HuH-7.5 (cell line): Measurements from ENCODE around the gene ANKRD55.
"Not testable (repeated sequence)": the region's sequence is repeated elsewhere in the genome, so short reads cannot be mapped to it uniquely, and the experiment has no call there.

ENCODE experiments used
- DNase-seq: peaks from one replicate; pipeline ENCODE4 v3.0.0; 2011; ENCODE audit warnings: low spot score

The ANKRD55 gene

DNA sequence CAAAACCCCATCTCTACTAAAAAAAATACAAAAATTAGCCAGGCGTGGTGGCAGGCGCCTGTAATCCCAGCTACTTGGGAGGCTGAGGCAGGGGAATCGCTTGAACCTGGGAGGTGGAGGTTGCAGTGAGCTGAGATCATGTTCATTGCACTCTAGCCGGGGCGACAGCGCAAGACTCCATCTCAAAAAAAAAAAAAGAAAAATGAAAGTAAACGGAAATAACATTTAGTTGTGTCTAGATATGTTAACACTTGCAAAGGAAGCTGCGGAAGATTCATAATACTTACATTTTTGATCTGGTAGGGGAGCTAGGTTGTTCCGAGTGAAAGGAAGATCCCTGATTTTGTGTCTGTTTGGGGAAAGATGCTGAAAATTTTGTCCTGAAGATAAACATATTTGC lies 130.9 kb downstream of the ANKRD55 start:
- not testable (repeated sequence) for DNase-seq

DNA sequence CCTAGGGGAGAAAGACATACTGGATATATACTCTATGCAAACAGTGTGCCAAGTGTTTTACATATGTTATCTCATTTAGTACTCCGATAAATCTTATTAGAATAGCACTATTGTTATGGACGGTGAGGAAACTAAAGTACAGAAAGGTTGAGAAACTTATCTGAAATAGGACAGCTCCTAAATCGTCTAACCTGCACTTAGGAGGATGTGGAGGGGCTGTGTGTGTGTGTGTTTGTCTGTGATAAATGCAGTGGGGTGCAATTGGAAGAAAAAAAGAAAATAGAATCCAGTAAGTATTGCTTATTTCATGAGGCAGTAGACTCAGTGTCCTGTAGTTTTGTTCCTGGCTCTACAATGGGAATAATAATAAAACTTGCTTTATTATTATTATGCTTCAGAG lies 131.9 kb downstream of the ANKRD55 start:
- DNase-seq = no peak

DNA sequence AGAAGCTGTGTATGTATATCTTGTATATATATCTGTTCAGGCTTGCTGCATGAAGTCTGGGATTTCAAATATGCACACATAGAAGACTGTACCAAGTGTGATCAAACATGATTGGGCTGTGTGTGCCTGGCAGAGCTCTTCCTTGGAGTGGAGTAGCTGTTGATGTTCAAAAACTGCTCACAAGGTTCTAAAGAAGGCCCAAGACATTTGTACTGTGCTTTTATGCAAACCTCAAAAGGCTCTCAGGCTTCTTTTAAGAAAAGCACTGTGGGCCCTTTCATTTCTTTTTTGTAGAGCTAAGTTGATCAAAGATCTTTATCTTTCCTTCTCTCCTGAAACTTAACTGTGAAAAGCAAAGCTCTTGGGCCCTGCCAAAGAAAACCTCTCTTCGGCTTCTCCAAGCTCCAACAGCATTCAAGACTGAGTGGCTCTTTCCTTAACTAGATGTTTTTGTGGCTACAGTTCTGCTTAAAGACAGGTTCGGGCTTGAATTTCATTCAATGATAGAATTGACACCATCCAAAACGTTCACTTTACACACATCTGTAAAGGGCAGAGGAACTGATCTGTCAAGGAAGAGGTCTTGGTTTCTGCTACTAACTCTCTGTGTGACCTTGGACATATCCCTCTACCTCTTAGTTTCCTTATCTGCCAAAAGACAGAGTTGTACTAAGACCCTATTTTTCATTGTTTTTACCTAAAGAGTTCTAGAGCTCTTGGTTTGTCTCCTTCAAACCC lies 132.5 kb downstream of the ANKRD55 start:
- no peak for DNase-seq

DNA sequence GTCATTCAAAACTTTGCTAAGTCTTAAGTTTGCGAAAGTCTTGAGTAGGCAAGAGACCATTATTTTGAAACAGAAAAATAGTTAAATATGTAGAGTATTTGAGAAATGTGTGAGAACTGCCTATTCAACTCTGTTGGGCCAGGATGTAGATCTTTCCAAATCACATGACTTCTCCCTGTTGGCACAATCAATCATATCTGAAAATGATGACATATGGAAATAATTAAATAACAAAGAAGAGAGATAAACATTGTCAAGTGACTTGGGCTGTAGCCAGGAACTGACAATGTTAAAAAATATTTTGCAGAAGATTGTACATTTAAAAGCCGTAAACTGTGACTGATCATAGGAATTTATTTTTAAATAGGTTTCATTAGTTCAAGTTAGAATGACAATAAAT lies 133.8 kb downstream of the ANKRD55 start:
- no peak for DNase-seq

DNA sequence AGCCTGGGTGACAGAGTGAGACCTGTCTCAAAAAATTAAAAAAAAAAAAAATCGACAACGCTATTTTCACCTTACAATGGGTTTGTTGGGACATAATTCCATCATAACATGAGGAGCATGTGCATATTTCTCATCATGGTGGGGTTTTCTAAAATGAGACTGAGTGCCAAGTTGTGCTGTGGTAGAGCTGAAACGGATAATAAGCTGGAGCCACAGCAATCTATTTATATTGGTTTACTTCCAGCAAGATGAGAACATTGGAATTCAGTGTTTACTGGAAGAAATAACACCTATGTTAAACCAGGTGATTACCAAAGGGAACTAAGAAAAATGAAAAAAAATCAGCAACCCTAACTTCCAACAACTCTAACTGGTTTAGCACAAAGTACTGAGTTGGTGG lies 136.1 kb downstream of the ANKRD55 start:
- DNase-seq = no peak

DNA sequence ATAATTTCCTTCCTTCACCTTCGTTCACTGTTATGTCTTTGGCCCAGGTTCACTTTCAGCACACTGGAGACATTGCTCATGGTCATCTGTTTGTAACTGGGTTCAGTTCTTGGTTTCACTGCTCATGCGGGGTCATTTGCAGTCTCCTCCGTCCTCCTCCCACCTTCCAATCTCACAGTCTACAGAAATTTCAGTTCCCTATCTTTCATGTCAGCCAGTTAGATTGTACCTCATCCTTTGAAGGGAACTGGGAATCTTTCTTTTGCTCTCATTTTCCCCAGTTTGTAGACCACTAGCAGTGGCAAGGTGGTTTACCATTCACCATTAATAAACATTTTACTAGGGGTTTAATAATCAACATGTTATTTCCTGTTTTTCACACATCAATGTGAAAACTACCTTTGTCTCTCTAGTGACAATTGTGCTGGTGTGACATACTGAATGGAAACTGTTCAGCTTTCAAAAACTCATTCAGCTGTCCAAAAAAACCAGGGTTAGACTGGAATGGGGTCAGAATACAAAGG lies 137.5 kb downstream of the ANKRD55 start:
- DNase-seq = no peak

DNA sequence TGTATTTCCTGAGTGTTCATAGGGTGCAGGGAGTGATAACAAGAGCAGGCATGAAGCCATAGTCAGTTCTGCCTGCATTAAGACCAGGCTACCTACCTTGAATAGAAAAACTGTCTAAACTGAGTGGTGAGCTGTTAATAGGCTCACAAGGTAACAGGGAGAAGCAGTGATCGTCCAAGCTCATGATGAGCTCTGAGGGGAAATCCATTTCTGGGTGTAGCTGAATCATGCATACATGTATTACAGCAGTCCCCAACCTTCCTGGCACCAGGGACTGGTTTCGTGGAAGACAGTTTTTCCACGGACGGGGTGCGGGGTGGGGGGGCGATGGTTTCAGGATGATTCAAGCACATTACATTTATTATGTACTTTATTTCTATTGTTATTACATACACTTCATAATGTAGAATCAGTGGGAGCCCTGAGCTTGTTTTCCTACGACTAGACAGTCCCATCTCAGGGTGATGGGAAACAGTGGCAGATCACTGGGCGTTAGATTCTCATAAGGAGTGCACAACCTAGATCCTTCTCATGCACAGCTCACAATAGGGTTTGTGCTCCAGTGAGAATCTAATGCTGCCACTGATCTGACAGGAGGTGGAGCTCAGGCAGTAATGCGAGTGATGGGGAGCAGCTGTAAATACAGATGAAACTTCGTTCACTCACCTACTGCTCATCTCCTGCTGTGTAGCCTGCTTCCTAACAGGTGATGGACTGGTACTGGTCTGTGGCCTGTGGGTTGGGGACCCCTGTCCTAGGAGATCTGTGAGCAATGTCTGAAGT lies 138.4 kb downstream of the ANKRD55 start:
- no peak for DNase-seq

DNA sequence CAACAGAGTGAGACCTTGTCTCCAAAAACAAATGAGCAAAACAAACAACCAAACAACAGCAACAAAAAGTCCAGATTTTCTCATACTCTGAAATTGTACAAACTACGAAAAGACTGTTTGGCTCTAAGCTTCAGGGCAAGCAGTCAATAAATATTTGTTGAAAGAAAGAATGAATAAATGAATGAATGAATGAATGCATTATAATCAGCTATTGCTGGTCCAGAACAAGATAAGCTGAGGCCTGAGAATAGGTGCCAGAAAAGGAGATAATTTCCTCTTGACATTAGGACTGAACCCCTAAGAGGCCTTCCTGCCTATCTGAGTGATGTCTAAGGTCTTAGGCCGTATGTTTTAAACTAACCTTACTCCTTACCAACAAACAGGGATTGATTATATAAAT lies 139.2 kb downstream of the ANKRD55 start:
- no peak for DNase-seq

DNA sequence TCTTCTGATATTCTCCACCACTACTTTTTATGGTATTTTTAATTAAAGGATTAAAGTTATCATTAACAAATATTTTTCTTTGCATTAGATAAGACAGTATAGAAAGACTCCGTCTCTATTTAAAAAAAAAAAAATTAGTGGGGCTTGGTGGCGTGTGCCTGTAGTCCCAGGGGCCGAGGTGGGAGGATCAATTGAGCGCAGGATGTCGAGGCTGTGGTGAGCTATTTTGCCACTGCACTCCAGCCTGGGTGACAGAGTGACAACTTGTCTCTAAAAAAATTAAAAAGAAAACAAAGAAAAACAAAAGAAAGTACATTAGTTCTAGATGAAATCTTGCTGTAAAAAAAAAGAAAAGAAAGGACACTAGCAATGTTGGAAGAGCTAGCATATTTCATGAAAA lies 141.0 kb downstream of the ANKRD55 start:
- DNase-seq = no peak

DNA sequence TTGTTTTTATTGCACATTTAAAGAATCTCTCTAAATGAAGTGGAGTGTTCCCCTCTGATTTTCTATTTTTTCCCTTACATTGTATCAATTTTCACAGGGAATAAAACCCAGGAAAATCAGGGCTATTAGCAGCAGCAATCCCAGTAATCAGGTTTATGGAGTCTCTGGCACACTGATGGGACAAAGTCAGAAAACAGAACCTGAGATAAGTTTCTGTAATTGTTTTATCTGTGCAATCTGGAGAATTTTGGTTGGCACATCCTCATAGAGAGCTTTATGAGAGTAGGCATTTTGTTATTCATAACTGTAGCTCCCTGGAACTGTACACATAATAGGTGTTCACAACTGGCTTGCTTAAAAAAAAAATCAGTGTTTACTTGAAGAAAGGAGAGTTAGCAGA lies 141.5 kb downstream of the ANKRD55 start:
- no peak for DNase-seq

DNA sequence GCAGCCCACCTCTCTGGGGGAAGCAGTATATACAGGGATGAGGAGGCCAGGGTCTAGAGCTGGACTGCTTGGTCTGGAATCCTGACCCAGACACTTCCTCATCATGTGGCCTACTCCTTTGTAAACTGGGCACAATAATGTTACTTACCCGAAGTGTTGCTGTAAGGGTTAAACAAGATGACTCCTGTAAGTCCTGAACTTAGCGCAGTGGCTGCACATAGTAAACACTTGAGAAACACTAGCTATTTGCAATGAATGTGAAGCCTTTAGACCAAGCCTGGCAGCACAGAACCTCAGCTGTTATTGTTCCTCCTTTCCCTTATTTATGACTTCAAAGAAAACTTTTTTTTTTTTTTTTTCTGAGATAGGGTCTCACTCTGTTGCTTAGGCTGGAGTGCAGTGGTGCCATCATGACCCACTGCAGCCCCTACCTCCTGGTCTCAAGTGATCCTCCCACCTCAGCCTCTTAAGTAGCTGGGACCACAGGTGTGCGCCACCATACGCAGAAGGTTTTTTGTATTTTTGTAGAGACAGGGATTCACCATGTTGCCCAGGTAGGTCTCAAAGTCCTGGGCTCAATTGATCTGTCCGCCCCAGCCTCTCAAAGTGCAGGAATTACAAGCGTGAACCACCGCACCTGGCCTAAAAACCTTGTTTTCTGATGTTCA lies 142.2 kb downstream of the ANKRD55 start:
- no peak for DNase-seq

DNA sequence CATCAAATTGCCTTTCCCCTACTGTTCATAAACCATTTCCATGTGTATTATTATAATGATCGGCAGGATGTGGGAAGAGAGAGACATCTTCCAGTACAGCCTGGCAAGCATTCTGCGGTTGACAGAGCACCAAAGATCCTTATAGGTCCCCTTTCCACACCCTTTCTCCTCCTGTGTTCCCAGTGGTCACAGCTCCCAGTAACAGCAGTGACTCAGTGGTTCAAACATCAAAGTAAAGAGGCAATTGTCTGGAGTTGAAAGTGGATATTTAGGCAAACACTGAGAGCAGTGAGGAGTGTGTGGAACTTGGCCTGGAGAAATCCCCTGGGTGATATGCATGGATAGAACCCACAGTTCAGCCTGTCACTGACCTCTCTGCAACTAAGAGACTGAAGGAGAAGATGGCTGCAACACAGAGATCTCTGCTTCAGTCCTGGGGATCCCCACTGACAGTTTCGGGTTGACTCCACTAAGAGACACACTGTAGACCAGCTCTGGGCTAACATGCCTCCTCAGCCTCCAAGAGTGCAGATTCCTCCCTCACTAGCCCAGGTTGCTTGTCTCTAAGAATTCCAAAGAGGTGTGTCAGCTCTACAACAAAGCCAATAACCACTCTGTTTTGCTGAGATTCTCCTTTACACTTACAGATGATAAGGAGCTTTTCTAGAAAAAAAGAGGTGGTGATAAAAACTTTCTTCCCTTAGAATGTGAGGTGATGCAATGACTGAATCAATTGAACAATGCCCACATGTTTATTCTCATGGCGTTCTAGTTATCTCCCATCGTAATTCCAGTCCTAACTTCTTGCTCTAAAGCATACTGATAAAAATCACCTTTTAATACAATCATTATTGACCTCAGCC lies 143.9 kb downstream of the ANKRD55 start:
- DNase-seq = no peak

DNA sequence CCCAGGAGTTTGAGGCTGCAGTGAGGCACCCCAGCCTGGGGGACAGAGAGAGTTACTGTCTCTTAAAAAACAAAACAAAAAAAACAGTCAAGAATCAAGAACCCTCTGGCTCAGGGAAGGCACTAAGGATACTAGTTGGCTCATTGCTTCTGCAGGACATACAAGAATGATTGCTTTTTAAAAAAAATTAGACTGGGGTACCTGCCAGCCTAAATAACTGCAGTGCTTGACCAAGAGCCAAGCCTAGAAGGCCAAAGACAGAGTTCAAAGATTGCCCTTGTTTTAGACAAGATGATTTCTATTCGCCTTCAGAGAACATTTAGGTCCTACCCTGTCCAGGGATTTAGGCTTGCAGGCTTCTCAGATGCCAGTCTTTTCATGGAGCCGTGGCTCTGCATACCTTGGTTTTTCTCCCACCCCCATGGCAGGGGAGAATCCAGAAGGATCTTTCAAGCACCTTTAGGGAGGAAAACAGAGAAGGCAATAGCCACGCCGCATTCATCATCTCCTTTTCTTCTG lies 144.6 kb downstream of the ANKRD55 start:
- no peak for DNase-seq

DNA sequence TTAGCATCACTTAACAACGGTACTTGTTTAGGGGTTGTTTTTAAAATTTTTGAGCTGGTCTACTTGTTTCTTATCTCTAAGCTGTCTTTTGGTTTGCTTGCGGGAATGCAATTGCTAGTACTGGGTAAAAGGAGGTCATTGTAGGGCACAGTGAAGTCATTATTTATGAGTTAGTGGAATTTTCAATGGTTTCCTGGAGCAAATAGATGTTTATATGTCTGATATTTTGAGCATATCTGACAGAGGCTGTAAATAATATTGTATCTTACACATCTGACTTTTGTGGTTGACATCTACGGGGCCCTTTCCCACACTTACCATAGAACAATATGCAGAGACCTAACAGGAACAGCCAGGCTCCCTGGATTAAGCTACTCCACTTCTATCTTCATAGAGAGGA lies 147.9 kb downstream of the ANKRD55 start:
- DNase-seq = no peak

DNA sequence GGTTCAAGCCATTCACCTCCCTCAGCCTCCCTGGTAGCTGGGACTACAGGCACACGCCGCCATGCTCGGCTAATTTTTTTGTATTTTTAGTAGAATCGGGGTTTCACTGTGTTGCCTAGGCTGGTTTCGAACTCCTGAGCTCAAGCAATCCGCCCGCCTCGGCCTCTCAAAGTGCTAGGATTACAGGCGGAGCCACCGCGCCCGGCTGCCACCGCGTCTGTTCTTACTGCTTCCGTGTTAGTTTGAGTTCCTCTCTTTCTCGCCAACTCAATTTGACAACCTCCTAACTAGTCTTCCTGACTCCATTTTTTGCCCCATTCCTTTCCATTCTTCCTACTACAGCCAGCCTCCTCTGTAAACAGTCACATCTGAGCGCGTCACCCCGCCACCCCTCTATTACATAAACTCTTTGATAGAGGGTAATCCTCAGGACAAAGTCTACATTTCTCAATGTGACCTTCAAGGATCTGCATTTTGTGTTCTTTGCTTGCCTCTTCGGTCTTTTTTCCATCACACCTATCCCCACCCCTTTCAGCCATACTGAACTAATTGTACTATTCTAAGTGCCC lies 149.8 kb downstream of the ANKRD55 start:
- no peak for DNase-seq

DNA sequence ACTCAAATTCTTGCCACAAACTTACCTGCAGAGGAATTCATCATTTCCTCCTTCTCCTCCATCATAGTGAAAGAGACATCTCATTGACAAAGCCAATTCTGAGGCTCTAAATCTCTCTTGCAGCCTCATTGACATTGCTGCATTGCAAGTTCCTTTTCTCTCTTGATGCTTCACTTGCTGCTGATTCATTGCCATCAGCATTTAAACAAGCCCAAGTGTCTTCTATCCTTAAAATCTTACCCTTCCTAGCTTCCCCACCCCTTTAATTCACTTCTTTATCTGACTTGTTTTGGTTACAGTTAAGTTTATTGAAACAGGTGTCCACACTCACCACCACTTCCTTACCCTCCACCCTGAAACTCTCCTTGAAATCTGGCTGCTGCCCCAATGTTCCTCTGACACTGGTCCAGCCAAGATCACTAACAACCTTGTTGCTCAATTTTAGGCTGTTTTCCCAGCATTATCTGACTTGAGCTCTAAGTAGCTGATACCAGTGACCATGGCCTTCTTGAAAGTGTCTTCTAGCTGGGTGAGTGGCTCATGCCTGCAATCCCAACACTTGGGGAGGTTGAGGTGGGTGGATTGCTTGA lies 152.0 kb downstream of the ANKRD55 start:
- not testable (repeated sequence) for DNase-seq

DNA sequence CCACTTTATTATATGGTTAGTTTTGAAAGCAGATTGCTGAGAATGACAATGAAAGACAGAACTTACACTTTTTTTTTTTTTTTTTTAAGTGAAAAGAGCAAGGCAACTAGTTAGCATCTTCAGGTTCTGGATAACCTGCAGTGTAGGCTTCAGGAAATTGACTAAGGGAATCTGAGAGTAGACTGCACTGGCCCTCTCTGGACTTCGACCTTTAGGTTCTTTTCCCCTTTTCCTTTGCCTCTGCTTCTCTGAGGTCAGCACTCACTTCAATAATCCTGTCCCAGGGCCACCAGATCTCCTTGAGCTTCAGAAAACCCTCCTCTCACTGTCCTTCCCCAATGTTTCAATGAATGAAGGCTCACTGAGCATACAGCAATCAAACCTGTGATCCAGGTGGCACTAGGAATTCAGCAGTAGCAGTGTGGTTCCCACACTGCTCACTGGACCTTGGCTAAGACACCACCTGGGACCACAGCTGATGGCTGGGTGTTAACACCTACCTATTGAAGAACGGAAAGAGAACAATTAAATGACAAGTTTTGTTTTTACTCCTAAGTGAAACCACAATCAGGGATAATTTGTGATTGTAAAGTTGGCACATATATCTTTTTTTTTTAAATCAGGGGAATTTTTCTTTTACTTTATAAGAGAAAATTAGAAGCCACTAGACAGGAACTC lies 152.6 kb downstream of the ANKRD55 start:
- DNase-seq = no peak

DNA sequence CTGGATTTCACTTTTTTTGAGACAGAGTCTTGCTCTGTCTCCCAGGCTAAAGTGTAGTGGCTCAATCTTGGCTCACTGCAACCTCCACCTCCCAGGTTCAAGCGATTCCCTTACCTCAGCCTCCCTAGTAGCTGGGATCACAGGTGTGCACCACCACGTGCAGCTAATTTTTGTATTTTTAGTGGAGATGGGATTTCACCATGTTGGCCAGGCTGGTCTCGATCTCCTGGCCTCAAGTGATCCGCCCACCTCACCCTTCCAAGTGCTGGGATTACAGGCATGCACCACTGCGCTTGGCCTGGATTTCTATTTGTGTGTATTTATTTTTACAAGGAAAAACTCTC lies 154.0 kb downstream of the ANKRD55 start:
- not testable (repeated sequence) for DNase-seq

DNA sequence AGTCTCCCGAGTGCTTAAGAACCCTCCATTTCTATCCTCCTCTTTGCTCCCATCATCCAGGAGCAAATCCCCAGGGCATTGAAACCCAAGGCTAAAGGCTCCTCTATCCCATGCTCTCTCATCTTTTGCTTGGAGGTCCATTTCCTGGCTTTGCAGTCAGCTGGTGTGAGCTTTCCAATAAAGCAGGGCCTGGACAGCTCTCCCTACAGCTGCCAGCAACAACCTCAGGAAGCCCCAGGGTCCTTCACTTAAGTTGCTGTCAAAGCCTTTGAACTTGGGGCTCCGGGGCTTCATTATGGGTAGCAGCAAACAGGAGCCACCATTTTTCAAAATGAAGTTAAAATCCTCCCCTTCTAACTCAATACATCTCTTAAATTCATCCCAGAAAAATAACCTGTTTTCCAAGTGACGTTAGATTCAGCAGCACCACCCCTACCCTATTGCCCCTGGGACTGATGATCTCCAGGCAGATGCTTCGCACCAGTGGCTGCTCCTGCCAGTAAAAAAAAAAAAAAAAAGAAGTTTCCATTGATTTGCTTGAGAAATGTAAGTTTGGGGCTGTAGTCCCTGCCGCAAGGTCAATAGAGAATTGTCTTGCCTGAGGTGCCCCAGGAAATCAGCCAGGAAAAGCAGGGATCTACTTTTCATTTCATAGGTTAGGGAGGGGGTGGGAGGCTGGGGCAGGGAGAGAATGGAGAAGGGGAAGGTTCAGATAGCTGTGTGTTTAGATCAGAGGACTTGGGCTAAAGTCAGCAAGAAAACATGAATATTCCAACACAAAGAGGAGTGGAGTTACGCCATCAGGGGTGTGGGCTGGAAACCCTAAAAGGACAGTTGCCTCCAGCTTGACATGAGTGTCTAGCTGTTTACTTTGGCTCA lies 154.6 kb downstream of the ANKRD55 start:
- no peak for DNase-seq
